ENCODE measurements around the gene SMIM17. TPM values are rescaled to one million over a fixed set of nuclear protein-coding genes. Genes with fewer than 3 reads are reported as not detected.
"Not testable (repeated sequence)": the region's sequence is repeated elsewhere in the genome, so short reads cannot be mapped to it uniquely, and the experiment has no call there.

The SMIM17 gene
- total and polyA plus RNA-seq, 2 of the 13 experiments (the other 11 are each of a cell fraction or from before 2014, with no cell fraction given) = 0.21 to 0.53 TPM

GRCh38 chr19:56670961-56671612, 28.1 kb downstream of the SMIM17 start (continued):
- TF ChIP-seq POLR2AphosphoS5 (IDR thresholded peaks at IDR 0.05; ENCODE audit: low read depth, low read length) (no peak), ZBTB20 (CRISPR knock-in tag; IDR thresholded peaks at IDR 0.05; ENCODE audit: borderline replicate concordance, low read depth) (no peak)
- TF ChIP-seq, protein P1, sequence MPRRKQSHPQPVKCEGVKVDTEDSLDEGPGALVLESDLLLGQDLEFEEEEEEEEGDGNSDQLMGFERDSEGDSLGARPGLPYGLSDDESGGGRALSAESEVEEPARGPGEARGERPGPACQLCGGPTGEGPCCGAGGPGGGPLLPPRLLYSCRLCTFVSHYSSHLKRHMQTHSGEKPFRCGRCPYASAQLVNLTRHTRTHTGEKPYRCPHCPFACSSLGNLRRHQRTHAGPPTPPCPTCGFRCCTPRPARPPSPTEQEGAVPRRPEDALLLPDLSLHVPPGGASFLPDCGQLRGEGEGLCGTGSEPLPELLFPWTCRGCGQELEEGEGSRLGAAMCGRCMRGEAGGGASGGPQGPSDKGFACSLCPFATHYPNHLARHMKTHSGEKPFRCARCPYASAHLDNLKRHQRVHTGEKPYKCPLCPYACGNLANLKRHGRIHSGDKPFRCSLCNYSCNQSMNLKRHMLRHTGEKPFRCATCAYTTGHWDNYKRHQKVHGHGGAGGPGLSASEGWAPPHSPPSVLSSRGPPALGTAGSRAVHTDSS (CRISPR knock-in tag; conservative IDR thresholded peaks at IDR 0.05) = no peak
- TF ChIP-seq, protein P2, sequence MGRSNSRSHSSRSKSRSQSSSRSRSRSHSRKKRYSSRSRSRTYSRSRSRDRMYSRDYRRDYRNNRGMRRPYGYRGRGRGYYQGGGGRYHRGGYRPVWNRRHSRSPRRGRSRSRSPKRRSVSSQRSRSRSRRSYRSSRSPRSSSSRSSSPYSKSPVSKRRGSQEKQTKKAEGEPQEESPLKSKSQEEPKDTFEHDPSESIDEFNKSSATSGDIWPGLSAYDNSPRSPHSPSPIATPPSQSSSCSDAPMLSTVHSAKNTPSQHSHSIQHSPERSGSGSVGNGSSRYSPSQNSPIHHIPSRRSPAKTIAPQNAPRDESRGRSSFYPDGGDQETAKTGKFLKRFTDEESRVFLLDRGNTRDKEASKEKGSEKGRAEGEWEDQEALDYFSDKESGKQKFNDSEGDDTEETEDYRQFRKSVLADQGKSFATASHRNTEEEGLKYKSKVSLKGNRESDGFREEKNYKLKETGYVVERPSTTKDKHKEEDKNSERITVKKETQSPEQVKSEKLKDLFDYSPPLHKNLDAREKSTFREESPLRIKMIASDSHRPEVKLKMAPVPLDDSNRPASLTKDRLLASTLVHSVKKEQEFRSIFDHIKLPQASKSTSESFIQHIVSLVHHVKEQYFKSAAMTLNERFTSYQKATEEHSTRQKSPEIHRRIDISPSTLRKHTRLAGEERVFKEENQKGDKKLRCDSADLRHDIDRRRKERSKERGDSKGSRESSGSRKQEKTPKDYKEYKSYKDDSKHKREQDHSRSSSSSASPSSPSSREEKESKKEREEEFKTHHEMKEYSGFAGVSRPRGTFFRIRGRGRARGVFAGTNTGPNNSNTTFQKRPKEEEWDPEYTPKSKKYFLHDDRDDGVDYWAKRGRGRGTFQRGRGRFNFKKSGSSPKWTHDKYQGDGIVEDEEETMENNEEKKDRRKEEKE (IDR thresholded peaks at IDR 0.05) = no peak

DNA sequence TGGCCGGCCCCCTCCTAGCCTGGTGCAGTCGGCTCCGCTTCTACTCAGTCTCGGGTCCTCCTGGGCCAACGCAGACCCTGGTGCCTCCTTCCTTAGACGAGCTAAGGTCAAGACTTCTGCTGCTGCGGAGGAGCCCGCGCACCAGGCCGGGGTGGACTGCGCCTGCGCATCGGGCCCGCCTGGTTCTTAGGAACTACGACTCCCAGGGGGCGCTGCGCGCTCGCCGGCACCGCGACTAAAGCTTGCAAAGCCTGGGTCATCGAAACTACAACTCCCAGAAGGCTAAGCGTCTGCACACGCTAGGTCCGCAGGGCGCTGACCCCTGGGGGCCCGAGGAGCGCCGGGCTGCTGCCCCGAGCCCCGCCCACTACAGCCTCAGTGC, 28.6 kb downstream of the SMIM17 start, which contains the start of gene ZNF835:
Gene ZNF835, minus strand, starts transcription at position 145 of the 382 bp plus-strand sequence. CDS start 6,559 bp downstream, outside the sequence.
- Histone ChIP-seq H3K4me1 (ENCODE audit: insufficient read depth, low read length) (no peaks in the 10 kb centered on the region), H3K4me2 (ENCODE audit: low read depth, low read length) (no peak within 1 kb of the TSS), H3K9me3 (ENCODE audit: low read length) (no peaks in the 10 kb centered on the region; the same call in 1 of the 2 replicates), H3K27me3 (ENCODE audit: control insufficient read depth in 1 of 2, insufficient read depth in 2 of 2, low read length in 2 of 2) (no peaks in the 10 kb centered on the region), H3K79me2 (ENCODE audit: insufficient read depth, low read length) (no peaks in the 10 kb centered on the region), H3K27ac (ENCODE audit: extremely low read length, insufficient read depth, low read length) (no peak within 1 kb of the TSS), H4K20me1 (ENCODE audit: insufficient read depth, low read length) (no peaks in the 10 kb centered on the region), H3K4me3 (replicated peaks in 1 of 3; ENCODE audit: insufficient read depth in 1 of 3, low read depth in 2 of 3, low read length in 3 of 3) (no peak within 1 kb of the TSS), H3K36me3 (replicated peaks in 1 of 2; ENCODE audit: control insufficient read depth in 1 of 2, insufficient read depth in 2 of 2, low read length in 2 of 2) (no peaks in the 10 kb centered on the region), H3K9ac (ENCODE audit: insufficient read depth, low read depth, low read length) (no peak within 1 kb of the TSS), H2AFZ (ENCODE audit: low read length) (no peak within 1 kb of the TSS)
- in situ Hi-C loops (cut with HindIII; ENCODE audit: extremely low pct_ligation_motif_present, low pct_unique_long_range_greater_than_20kb) = no loop called here
- DNase-seq (ENCODE audit: low spot score) = no peak
- ATAC-seq = no peak
- no peak for FAIRE-seq
- ChIA-PET POLR2A (no interaction called here), CTCF (ENCODE audit: low intra/inter-chr PET ratio, low total read pairs) (no interaction called here)
- intact Hi-C loops (cut with micrococcal nuclease; ENCODE audit: unreplicated experiment) = no loop called here
- no TSS peak for BruUV-seq (replicated peaks)
- WGBS (ENCODE audit: low lambda C conversion rate) = 72% methylated on average over 16 of the region's 32 CpGs
- no peak for TF ChIP-seq CENPX (CRISPR knock-in tag; IDR thresholded peaks at IDR 0.05)
- TF ChIP-seq ZNF143 (CRISPR knock-in tag; IDR thresholded peaks at IDR 0.05) = peak; percentile 53; the same call in 1 of the 2 replicates

DNA sequence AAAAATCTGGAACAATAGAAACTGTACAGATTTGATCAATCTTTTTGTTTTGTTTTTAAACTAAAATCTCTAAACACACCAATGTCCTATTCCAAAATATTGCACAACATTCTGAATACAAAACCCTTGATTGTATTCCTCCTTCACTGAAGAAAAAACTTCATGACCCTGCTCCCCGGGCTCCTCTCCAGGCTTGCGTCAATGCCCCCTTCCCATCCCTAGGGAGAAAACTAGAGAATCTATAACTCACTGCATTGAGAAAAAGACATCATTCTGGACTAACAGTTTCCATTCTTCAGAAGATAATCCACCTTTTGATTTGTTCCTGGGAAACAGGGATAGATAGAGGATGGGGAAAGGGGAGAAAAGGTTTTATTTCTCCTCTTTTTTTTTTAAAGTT, 29.7 kb downstream of the SMIM17 start:
- H3K4me1 ChIP-seq (ENCODE audit: insufficient read depth, low read length); H3K27me3 ChIP-seq (ENCODE audit: control insufficient read depth in 1 of 2, insufficient read depth in 2 of 2, low read length in 2 of 2); H4K20me1 ChIP-seq (ENCODE audit: insufficient read depth, low read length); CTCF ChIA-PET (ENCODE audit: low intra/inter-chr PET ratio, low total read pairs); ATAC-seq; H3K27ac ChIP-seq (ENCODE audit: extremely low read length, insufficient read depth, low read length); H3K4me3 ChIP-seq (replicated peaks in 1 of 3; ENCODE audit: insufficient read depth in 1 of 3, low read depth in 2 of 3, low read length in 3 of 3); H3K79me2 ChIP-seq (ENCODE audit: insufficient read depth, low read length); H3K36me3 ChIP-seq (replicated peaks in 1 of 2; ENCODE audit: control insufficient read depth in 1 of 2, insufficient read depth in 2 of 2, low read length in 2 of 2); intact Hi-C loops (cut with micrococcal nuclease; ENCODE audit: unreplicated experiment); H3K9ac ChIP-seq (ENCODE audit: insufficient read depth, low read depth, low read length); POLR2A ChIA-PET; FAIRE-seq; H2AFZ ChIP-seq (ENCODE audit: low read length); in situ Hi-C loops (cut with HindIII; ENCODE audit: extremely low pct_ligation_motif_present, low pct_unique_long_range_greater_than_20kb); DNase-seq (ENCODE audit: low spot score); H3K4me2 ChIP-seq (ENCODE audit: low read depth, low read length); H3K9me3 ChIP-seq (ENCODE audit: low read length); BruUV-seq (replicated peaks): not testable (repeated sequence)
- 2% methylated on average over 2 of the region's 2 CpGs for WGBS (ENCODE audit: low lambda C conversion rate)

Data from HepG2 (cell line).